GM21526 (cell line): ENCODE measurements around the gene VMAC.
A peak's percentile ranks its signal among the peaks of the same experiment; 100 is the strongest.

Experiments
- ATAC-seq: cut with Tn5 transposase; IDR thresholded peaks from one replicate; pipeline ENCODE4 v1.9.1; 2021; ENCODE audit warnings: moderate library complexity; ENCODE audit not compliant: unreplicated experiment, low FRiP score

VMAC gene

GRCh38 chr19:5903624-5904351 is 884 bp upstream of the VMAC start, which contains the start of gene NDUFA11:
NDUFA11 (minus strand) TSS chr19:5903790; CDS start chr19:5903708, 82 bp downstream.
- ATAC-seq: peak; percentile 30

DNA sequence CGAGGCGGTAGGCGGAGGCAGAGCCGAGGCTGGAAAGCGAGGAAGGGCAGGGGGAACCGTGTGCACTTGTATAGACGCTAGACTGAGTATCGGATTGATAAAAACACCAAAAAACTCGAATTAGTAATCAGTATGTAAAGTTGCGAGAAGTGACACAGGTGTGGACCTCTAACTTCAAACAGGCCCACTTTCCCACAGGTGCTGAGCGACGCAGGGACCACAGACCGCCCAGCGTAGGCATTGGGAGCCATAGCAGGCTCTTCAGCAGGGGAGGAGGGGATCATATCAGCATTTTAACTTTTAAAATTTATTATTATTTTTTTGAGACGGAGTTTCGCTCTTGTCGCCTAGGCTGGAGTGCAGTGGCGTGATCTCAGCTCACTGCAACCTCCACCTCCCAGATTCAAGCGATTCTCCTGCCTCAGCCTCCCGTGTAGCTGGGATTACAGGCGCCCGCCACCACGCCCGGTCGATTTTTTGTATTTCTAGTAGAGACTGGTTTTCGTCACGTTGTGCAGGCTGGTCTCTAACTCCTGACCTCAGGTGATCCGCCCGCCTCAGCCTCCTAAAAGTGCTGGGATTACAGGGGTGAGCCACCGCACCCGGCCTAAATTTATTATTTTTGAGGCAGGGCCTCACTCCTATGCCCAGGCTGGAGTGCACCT is 574 bp downstream of the VMAC start:
- no peak for ATAC-seq

DNA sequence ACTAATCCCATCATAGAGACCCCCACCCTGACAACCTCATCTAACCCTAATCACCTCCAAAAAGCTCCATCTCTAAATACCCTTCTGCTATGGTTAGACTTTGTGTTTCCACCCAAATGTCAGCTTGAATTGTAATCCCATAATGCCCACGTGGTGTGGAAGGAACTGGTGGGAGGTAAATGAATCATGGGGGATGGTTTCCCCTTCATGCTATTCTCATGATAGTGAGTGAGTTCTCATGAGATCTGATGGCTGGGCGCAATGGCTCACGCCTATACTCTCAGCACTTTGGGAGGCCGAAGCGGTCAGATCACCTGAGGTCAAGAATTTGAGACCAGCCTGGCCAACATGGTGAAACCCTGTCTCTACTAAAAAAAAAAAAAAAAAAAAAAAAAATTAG is 2.6 kb downstream of the VMAC start:
- no peak for ATAC-seq

- no peak for ATAC-seq
Observed at GRCh38 chr19:5908773-5909442, 4.2 kb downstream of the VMAC start.

DNA sequence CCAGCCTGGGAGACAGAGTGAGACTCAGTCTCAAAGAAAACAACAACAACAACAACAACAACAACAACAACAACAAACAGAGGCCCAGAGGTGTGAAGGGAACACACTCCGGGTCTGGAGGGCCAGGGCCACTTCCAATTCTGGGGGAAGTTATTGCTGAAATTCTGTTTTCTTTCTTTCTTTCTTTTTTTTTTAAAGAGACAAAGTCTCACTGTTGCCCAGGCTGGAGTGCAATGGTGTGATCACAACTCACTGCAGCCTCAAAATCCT is 5.9 kb downstream of the VMAC start:
- ATAC-seq: no peak

DNA sequence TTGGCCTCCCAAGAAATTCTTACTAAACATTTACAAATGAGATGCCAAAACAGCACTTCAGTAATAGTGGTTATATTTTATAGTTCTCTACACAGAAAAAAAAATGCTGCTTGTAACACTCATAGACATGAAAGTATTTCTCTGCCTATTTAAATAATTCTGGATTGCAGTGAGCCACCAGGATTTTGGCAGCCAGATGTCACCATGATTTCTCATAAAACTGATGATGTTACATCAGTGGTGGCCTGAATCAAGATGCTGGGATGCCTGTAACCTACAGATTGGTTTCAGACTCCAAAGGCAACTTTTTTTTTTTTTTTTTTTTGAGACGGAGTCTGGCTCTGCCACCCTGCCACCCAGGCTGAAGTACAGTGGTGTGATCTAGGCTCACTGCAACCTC is 6.7 kb downstream of the VMAC start:
- no peak for ATAC-seq

- no peak for ATAC-seq
Observed at GRCh38 chr19:5913739-5914357, 9.2 kb downstream of the VMAC start, which contains the start of gene CAPS. CAPS (plus strand) TSS chr19:5914254; CDS start chr19:5914407, 153 bp downstream.

- ATAC-seq: no peak
Observed at GRCh38 chr19:5914358-5914774, 9.7 kb downstream of the VMAC start.

DNA sequence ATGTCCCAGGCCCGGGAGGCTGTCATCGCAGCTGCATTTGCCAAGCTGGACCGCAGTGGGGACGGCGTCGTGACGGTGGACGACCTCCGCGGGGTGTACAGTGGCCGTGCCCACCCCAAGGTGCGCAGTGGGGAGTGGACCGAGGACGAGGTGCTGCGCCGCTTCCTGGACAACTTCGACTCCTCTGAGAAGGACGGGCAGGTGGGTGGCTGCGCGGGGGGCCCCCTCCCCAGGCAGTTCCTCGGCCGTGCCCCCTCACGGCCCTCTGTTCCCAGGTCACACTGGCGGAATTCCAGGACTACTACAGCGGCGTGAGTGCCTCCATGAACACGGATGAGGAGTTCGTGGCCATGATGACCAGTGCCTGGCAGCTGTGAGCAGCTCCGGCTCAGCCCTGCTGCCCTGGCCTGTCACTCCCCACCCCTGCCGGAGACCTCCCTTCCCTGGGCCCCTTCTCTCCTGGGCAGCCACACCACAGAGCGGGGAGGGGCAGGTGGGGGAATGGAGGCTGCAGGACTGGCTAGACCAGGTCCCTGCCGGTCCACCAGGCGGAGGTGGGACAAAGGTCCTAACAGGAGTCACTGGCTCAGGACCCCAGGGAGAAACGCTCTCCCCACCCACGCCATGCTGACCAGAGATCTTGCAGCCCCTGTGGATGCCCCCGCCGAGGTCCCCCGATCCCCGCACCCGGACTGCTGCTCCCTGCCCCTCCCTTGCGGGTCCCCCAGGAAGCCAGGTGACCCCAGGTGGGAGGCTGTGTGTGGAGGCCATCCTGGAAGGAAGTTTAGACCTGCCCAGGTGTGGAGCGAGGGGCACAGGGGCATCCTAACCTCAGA is 10.5 kb downstream of the VMAC start:
- no peak for ATAC-seq

GRCh38 chr19:5915782-5916165 is 11.1 kb downstream of the VMAC start:
- no peak for ATAC-seq

GRCh38 chr19:5916181-5916708 is 11.6 kb downstream of the VMAC start:
- no peak for ATAC-seq

DNA sequence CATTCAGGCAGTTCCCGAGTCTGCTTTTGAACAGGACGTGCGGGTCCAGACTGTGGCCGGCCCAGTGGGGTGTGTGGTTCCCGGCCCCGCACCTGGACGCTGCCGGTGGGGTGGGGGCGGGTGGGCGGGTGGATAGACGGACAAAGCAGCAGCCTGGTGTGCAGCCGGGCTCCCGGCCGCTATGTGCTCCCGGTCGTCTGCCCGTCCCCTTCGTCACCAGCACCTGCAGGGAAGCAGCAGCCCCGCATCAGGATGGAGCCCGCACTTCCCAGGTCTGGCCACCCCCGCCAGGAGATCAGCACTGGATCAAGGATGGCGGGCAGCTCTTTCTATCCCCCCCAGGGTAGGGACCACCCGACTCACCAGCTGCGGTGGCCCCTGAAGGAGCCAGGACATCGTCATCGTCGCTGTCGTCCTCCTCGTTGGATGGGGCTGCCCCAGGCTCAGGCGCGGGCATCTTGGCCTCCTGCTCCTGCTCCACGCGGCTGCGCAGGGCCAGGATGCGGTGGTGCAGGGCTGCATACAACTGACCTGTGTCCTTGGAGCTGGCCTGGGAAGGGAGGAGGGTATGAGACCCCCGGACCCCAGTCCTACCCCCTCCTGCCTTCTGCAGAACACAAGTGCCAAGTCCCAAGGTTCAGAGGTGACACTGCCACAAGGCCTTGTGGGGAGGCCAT is 12.9 kb downstream of the VMAC start:
- ATAC-seq: no peak

- no peak for ATAC-seq
Observed at GRCh38 chr19:5918463-5919079, 13.9 kb downstream of the VMAC start.

DNA sequence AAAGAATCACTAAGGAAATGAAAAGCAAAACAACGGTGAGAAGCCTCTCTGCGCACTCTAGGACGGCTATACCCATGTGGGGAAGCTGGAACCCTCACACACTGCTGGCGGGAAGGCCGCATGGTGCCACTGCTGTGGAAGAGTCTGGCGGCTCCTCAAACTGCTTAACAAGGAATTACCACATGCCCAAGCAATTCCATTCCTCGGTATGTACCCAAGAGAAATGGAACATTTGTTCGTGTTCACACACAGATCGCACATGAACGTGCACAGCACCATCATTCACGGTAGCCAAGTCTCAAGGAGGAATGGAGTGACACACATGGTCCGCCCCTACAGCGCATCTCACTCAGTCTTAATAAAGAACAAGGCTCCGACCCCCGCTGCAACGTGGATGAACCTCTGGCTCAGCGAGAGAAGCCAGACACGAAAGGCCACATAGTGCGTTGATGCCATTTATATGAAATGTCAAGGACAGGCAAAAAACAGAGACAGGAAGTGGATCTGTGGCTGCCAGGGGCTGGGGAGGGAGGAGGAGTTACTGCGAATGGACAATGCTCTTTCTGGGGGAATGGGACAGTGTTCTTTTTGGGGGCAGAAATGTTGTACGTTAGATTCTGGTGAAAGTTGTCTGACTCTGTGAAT is 17.0 kb downstream of the VMAC start:
- ATAC-seq: no peak

GRCh38 chr19:5922161-5922545 is 17.5 kb downstream of the VMAC start:
- no peak for ATAC-seq

- no peak for ATAC-seq
Observed at GRCh38 chr19:5923356-5923755, 18.7 kb downstream of the VMAC start.

- ATAC-seq: no peak
Observed at GRCh38 chr19:5925830-5926427, 21.3 kb downstream of the VMAC start.

- ATAC-seq: no peak
Observed at GRCh38 chr19:5926641-5927440, 22.2 kb downstream of the VMAC start.
